NCI-H2107 treated with DMSO at 0.1 percent for 48 hours (cell line): ENCODE results near the gene LAMA2.
A peak's percentile ranks its signal among the peaks of the same experiment; 100 is the strongest.

Experiments
- DNase-seq: peaks from one replicate; lab custom pipeline; 2025; ENCODE audit not compliant: unreplicated experiment; lab: John Stamatoyannopoulos, UW

LAMA2 gene

DNA sequence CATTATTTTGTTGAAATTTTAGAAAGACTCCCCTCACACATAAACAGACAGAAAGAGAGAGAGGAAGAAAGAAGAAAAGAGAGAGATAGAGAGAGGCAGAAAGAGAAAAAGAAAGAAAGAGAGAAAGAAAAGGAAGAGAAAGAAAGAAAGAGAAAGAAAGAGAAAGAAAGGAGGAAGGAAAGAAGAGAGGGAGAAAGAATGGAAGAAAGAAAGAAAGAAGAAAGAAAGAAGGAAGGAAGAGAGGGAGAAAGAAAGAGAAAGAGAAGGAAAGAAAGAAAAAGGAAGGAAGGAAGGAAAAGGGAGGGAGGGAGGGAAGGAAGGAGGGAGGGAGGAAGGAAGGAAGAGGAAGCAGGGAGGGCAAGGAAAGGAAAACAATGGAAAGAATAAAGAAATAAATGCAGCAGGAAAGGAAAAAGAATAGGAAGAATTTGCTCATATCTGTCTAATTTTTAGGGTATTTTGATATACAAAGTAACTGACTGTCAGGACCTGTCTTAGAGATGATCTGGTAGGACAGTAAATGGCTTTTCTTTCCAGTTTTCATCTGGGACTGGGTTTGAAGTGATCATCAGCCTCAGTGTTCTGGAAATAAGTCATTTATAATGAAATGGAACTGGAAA is 325.6 kb downstream of the LAMA2 start:
- DNase-seq, result no peak

- no peak for DNase-seq
Measured at GRCh38 chr6:129209355-129209754, 326.4 kb downstream of the LAMA2 start.

GRCh38 chr6:129210684-129211083 is 327.7 kb downstream of the LAMA2 start:
- no peak for DNase-seq

DNA sequence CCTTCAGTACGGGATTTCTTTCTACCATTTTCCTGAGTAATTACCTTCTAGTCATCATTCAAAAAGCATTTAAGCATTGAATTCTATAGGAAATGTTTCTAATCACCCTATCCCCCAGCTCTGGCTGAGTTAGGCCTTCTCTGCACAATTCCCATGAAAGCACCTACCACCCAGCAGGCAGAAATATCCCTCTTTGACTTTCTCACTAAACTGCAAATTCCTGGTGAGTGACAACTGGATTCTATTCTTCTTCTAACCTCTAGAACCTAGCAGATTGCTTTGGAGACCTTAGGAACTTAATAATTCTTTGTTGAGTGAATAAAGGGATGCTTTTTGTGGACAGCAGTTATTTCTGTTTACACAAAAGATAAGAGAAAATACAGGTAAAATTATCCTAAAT is 328.7 kb downstream of the LAMA2 start:
- DNase-seq, result no peak

- DNase-seq, result no peak
Measured at GRCh38 chr6:129212081-129212480, 329.1 kb downstream of the LAMA2 start.

GRCh38 chr6:129215246-129215645 is 332.3 kb downstream of the LAMA2 start:
- no peak for DNase-seq

GRCh38 chr6:129215916-129216520 is 333.1 kb downstream of the LAMA2 start:
- no peak for DNase-seq

- no peak for DNase-seq
Measured at GRCh38 chr6:129217701-129218100, 334.8 kb downstream of the LAMA2 start.

DNA sequence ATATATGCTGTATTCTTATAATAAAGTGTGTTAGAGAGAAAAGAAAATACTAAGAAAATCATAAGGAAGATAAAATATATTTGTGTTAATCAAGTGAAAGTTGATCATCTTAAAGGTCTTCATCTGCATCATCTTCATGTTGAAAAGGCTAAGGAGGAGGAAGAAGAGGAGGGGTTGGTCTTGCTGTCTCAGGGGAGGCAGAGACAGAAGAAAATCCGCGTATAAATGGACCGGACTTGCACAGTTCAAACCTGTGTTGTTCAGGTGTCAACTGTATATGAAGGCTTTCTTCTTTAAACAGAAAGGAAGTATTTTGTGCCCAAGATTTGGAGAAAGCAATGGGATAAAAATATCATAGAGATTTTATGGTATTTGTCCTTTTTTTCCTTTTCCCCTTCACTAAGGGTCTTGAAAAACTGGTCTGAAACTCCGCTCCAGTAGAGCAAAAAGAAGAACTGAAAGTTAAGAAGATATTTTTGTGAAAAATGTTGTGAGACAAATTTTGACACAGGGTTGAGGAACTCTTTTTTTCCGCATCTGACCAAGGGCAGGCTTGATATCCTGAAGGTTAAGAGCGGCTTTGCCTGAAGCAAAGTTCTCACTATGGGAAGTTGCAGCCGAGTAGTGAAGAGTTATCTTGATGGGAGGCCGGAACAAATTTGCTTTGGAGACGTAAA is 350.7 kb downstream of the LAMA2 start:
- no peak for DNase-seq

- no peak for DNase-seq
Measured at GRCh38 chr6:129235167-129236000, 352.4 kb downstream of the LAMA2 start.

- no peak for DNase-seq
Measured at GRCh38 chr6:129236001-129236517, 353.1 kb downstream of the LAMA2 start.

DNA sequence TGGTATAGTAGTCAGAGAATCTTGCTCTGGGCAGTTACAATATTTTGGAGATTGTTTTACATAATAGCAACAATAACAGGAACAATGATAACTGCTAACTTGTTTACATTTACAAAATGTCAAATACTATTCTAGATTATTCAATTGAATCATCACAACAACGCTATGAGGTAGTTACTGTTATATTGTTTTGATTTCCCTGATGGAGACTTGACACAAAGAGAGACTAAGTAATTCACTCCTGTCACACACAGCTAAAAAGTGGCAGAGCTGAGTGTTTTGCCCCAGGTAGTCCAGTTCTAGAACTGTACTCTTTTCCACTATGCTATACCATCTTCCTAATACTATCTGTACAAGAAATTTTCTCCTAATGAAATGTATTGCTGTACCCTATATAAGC is 356.1 kb downstream of the LAMA2 start:
- no peak for DNase-seq

- DNase-seq, result no peak
Measured at GRCh38 chr6:129239825-129240491, 357.0 kb downstream of the LAMA2 start.

GRCh38 chr6:129240492-129240853 is 357.5 kb downstream of the LAMA2 start:
- no peak for DNase-seq

DNA sequence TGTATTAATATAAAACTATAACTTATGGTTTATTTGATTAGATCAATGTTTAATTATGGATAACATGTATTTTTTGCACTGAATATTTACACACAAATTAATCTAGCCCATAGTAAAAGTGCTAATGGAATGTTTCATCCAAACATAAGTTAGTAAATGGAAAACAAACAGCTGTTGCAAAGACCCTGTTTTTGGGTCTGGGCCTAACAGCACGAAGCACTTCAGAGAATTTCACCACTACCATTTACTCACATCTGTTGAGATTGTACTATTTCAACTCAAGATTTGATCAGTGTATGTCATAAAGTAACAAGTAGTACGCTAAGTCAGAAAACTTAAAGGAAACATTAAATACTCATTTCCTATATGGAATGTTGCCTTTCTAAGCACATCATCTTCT is 359.6 kb downstream of the LAMA2 start:
- no peak for DNase-seq

- DNase-seq, result no peak
Measured at GRCh38 chr6:129243377-129243776, 360.4 kb downstream of the LAMA2 start.

- DNase-seq, result no peak
Measured at GRCh38 chr6:129248946-129249345, 366.0 kb downstream of the LAMA2 start.

DNA sequence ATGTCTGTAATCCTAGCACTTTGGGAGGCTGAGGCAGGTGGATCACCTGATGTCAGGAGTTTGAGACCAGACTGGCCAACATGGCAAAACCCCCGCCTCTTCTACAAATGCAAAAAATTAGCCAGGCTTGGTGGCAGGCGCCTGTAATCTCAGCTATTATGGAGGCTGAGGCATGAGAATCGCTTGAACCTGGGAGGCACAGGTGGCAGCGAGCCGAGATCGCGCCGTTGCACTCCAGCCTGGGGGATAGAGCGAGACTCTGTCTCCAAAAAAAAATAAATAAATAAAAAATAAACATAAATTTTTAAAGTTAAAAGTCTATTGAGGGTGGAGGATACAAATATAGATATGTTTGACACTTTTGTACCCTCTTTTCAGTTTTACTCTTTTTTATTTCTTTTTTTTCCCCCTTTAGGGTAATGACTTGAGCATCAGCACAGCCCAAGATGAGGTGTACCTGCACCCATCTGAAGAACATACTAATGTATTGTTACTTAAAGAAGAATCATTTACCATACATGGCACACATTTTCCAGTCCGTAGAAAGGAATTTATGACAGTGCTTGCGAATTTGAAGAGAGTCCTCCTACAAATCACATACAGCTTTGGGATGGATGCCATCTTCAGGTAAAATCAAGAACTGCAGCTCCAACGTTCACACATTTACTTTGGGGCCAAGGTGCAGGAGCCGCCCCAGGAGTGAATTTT is 368.9 kb downstream of the LAMA2 start:
- peak; percentile 25 for DNase-seq

GRCh38 chr6:129252377-129253071 is 369.6 kb downstream of the LAMA2 start:
- DNase-seq, result no peak

GRCh38 chr6:129253242-129253641 is 370.3 kb downstream of the LAMA2 start:
- DNase-seq, result no peak
